HL-60 (cell line): ENCODE measurements around the gene AVP.

Source experiments
- DNase-seq, 2 experiments: peaks; one replicate each; pipeline ENCODE4 v3.0.0-alpha.2; 2010 to 2020; ENCODE audit warnings: low read depth in 1 of 2, low spot score in 1 of 2
- H3K27ac ChIP-seq: fragments of 250-450 bp; sonication (Bioruptor Pico); replicated peaks from 2 replicates; pipeline ENCODE4 v1.5.1; 2020; ENCODE audit warnings: mild to moderate bottlenecking, moderate library complexity
- H3K27me3 ChIP-seq: fragments of 250-450 bp; sonication (Bioruptor Pico); 2 replicates; pipeline ENCODE4 v1.5.1; 2021; ENCODE audit warnings: mild to moderate bottlenecking, moderate library complexity; ENCODE audit not compliant: insufficient read depth, poor library complexity, severe bottlenecking
- H3K4me3 ChIP-seq: replicated peaks from 2 replicates; pipeline ENCODE4 v1.5.1; 2011; ENCODE audit warnings: mild to moderate bottlenecking, control low read depth, low read length; ENCODE audit not compliant: insufficient read depth
- CTCF ChIP-seq: IDR thresholded peaks from one replicate; pipeline ENCODE4 v1.5.1; 2011; ENCODE audit warnings: low read length, control low read depth, inconsistent platforms; ENCODE audit not compliant: insufficient read depth
- GABPA ChIP-seq: IDR thresholded peaks from 2 replicates; pipeline ENCODE4 v1.6.1; 2012; ENCODE audit warnings: low read depth
- POLR2AphosphoS5 ChIP-seq: IDR thresholded peaks from 2 replicates; pipeline ENCODE4 v1.6.1; 2012; ENCODE audit warnings: low read depth
- REST ChIP-seq: IDR thresholded peaks from 2 replicates; pipeline ENCODE4 v1.6.1; 2012; ENCODE audit warnings: low read depth; ENCODE audit not compliant: insufficient replicate concordance
- SPI1 ChIP-seq: IDR thresholded peaks from 2 replicates; pipeline ENCODE4 v1.6.1; 2012; ENCODE audit warnings: low read depth, mild to moderate bottlenecking, borderline replicate concordance

Gene AVP

GRCh38 chr20:3072530-3073250, 11.8 kb downstream of the AVP start:
- DNase-seq: no peak
- H3K4me3 ChIP-seq: no peak overlapping the region
- peaks cover 2% of the 10 kb centered on the region for H3K27me3 ChIP-seq
- TF ChIP-seq CTCF: no peak
- TF ChIP-seq REST: no peak
- TF ChIP-seq SPI1: no peak
- no peak for TF ChIP-seq GABPA
- no peak for TF ChIP-seq POLR2AphosphoS5
- H3K27ac ChIP-seq: no peak overlapping the region

DNA sequence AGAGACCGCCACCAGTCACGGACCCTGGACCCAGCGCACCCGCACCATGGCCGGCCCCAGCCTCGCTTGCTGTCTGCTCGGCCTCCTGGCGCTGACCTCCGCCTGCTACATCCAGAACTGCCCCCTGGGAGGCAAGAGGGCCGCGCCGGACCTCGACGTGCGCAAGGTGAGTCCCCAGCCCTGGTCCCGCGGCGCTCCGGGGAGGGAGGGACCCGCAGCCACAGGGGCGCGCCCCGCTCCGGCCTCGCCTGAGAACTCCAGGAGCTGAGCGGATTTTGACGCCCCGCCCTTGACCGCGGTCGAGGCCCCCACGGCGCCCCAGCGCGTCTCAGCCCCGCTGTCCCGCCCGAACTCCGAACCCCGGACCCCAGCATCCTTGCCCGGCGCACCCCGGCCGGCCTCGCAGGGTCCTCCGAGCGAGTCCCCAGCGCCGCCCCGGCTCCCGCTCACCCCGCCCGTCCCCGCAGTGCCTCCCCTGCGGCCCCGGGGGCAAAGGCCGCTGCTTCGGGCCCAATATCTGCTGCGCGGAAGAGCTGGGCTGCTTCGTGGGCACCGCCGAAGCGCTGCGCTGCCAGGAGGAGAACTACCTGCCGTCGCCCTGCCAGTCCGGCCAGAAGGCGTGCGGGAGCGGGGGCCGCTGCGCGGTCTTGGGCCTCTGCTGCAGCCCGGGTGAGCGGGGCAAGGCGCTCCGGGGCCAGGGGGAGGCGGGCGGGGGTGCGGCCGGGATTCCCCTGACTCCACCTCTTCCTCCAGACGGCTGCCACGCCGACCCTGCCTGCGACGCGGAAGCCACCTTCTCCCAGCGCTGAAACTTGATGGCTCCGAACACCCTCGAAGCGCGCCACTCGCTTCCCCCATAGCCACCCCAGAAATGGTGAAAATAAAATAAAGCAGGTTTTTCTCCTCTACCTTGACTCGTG, 12.7 kb downstream of the AVP start, which contains the start of gene OXT:
Gene OXT (plus strand): TSS at position 11 of the 920 bp plus-strand sequence. CDS start 36 bp downstream, at position 47.
- Histone ChIP-seq H3K27me3 (peaks cover 2% of the 10 kb centered on the region), H3K4me3 (no peak within 1 kb of the TSS), H3K27ac (no peak within 1 kb of the TSS)
- DNase-seq: no peak
- TF ChIP-seq REST: no peak
- TF ChIP-seq SPI1: no peak
- no peak for TF ChIP-seq POLR2AphosphoS5
- no peak for TF ChIP-seq CTCF
- no peak for TF ChIP-seq GABPA

DNA sequence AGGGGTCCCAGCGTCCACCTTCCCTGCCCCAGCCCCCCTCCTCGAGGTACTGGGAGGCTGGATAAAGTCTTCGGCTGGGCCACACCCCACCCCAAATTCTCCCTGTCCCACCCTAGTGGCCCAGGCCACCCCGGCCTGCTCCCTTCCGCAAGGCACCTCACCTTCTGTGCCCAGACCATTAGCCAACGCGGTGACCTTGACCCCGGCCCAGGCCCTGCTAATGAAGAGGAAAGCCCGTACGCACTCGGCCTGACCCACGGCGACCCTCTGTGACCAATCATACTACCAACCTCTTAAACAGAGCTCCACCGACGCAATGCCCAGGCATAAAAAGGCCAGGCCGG, 13.3 kb downstream of the AVP start:
- Histone ChIP-seq H3K4me3 (no peak overlapping the region), H3K27me3 (peaks cover 2% of the 10 kb centered on the region), H3K27ac (no peak overlapping the region)
- TF ChIP-seq REST (no peak), POLR2AphosphoS5 (no peak), SPI1 (no peak), GABPA (no peak), CTCF (no peak)
- DNase-seq: no peak
